ENCODE data around the gene PAQR5.
A peak's percentile ranks its signal among the peaks of the same experiment; 100 is the strongest.
"Not testable (repeated sequence)": the region's sequence is repeated elsewhere in the genome, so short reads cannot be mapped to it uniquely, and the experiment has no call there.

PAQR5 gene

GRCh38 chr15:69296606-69297005 is 2.1 kb upstream of the PAQR5 start:
- Histone ChIP-seq H3K36me3 (ENCODE audit: control insufficient read depth, insufficient read depth, low read length) (no peaks in the 10 kb centered on the region), H3K4me1 (ENCODE audit: control insufficient read depth, insufficient read depth, low read length) (peaks cover 16% of the 10 kb centered on the region), H3K9me3 (ENCODE audit: control insufficient read depth, insufficient read depth, low read depth, low read length) (no peaks in the 10 kb centered on the region), H3K4me3 (ENCODE audit: low read depth, low read length) (no peak overlapping the region), H3K27ac (ENCODE audit: low read depth, low read length) (no peak overlapping the region), H3K27me3 (ENCODE audit: control insufficient read depth, insufficient read depth, low read length) (peaks cover 66% of the 10 kb centered on the region), H3K9ac (ENCODE audit: low read length) (no peak overlapping the region)

DNA sequence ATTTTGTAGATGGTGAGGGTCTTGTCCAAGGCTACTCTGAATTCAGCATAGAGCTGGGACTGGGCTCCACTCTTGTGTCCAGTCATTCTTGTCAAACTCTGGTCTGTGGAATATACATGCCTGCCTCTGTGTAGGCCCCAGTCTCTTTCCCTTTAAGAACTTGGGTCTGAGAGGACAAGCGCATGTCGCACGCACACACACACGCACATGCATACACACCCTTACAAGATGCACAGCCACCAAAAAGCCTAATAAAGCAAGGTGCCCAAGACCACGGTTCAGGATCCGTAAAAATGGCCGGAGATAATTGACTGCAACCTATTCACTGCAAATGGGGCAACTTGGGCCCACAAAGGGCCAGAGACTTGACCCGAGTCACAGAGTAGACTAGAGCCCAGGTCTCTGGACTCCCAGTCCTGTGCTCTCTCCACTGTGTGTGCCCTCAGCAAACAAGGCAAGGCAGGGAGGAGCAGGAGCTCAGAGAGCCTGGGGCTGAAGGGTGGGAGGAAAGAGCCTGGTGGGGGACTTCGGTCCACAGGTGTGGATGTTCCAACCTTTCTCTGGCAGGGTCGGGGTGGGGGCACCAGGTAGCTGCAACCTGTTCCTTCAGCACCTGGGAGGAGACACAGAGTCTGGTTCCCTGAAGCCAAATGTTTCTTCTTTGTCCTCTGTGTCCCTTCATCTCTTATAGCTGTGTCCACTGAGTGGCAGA is 914 bp upstream of the PAQR5 start:
- H3K4me3 ChIP-seq (ENCODE audit: low read depth, low read length): peak overlapping the region; percentile 73
- H3K27me3 ChIP-seq (ENCODE audit: control insufficient read depth, insufficient read depth, low read length): peaks cover 63% of the 10 kb centered on the region

GRCh38 chr15:69298354-69298696 is 387 bp upstream of the PAQR5 start:
- Histone ChIP-seq H3K27ac (ENCODE audit: low read depth, low read length) (no peak overlapping the region), H3K4me3 (ENCODE audit: low read depth, low read length) (peak overlapping the region; percentile 73), H3K4me1 (ENCODE audit: control insufficient read depth, insufficient read depth, low read length) (peaks cover 16% of the 10 kb centered on the region), H3K9ac (ENCODE audit: low read length) (peak overlapping the region; percentile 5), H3K36me3 (ENCODE audit: control insufficient read depth, insufficient read depth, low read length) (no peaks in the 10 kb centered on the region), H3K9me3 (ENCODE audit: control insufficient read depth, insufficient read depth, low read depth, low read length) (no peaks in the 10 kb centered on the region), H3K27me3 (ENCODE audit: control insufficient read depth, insufficient read depth, low read length) (peaks cover 63% of the 10 kb centered on the region)

More for the DNA sequence above, 914 bp upstream of the PAQR5 start:
- Histone ChIP-seq H3K4me1 (ENCODE audit: control insufficient read depth, insufficient read depth, low read length) (peaks cover 16% of the 10 kb centered on the region), H3K9ac (ENCODE audit: low read length) (no peak overlapping the region), H3K9me3 (ENCODE audit: control insufficient read depth, insufficient read depth, low read depth, low read length) (no peaks in the 10 kb centered on the region), H3K36me3 (ENCODE audit: control insufficient read depth, insufficient read depth, low read length) (no peaks in the 10 kb centered on the region), H3K27ac (ENCODE audit: low read depth, low read length) (no peak overlapping the region)

GRCh38 chr15:69299451-69299886 is 757 bp downstream of the PAQR5 start:
- Histone ChIP-seq H3K9me3 (ENCODE audit: control insufficient read depth, insufficient read depth, low read depth, low read length) (no peaks in the 10 kb centered on the region), H3K4me3 (ENCODE audit: low read depth, low read length) (peak overlapping the region; percentile 73), H3K4me1 (ENCODE audit: control insufficient read depth, insufficient read depth, low read length) (peaks cover 16% of the 10 kb centered on the region), H3K27ac (ENCODE audit: low read depth, low read length) (no peak overlapping the region), H3K9ac (ENCODE audit: low read length) (no peak overlapping the region), H3K27me3 (ENCODE audit: control insufficient read depth, insufficient read depth, low read length) (peaks cover 63% of the 10 kb centered on the region), H3K36me3 (ENCODE audit: control insufficient read depth, insufficient read depth, low read length) (no peaks in the 10 kb centered on the region)

GRCh38 chr15:69299943-69300588 is 1.4 kb downstream of the PAQR5 start:
- H3K9ac ChIP-seq (ENCODE audit: low read length): no peak overlapping the region

GRCh38 chr15:69301101-69301500 is 2.4 kb downstream of the PAQR5 start:
- not testable (repeated sequence) for H3K9ac ChIP-seq (ENCODE audit: low read length); H3K9me3 ChIP-seq (ENCODE audit: control insufficient read depth, insufficient read depth, low read depth, low read length); H3K27ac ChIP-seq (ENCODE audit: low read depth, low read length); H3K4me3 ChIP-seq (ENCODE audit: low read depth, low read length); H3K36me3 ChIP-seq (ENCODE audit: control insufficient read depth, insufficient read depth, low read length)
- H3K4me1 ChIP-seq (ENCODE audit: control insufficient read depth, insufficient read depth, low read length): peaks cover 23% of the 10 kb centered on the region
- peaks cover 50% of the 10 kb centered on the region for H3K27me3 ChIP-seq (ENCODE audit: control insufficient read depth, insufficient read depth, low read length)

More at GRCh38 chr15:69299943-69300588, 1.4 kb downstream of the PAQR5 start:
- Histone ChIP-seq H3K36me3 (ENCODE audit: control insufficient read depth, insufficient read depth, low read length) (no peaks in the 10 kb centered on the region), H3K4me1 (ENCODE audit: control insufficient read depth, insufficient read depth, low read length) (peaks cover 16% of the 10 kb centered on the region), H3K9me3 (ENCODE audit: control insufficient read depth, insufficient read depth, low read depth, low read length) (no peaks in the 10 kb centered on the region), H3K27me3 (ENCODE audit: control insufficient read depth, insufficient read depth, low read length) (peaks cover 60% of the 10 kb centered on the region), H3K27ac (ENCODE audit: low read depth, low read length) (no peak overlapping the region), H3K4me3 (ENCODE audit: low read depth, low read length) (peak overlapping the region; percentile 73)

GRCh38 chr15:69302087-69302486 is 3.4 kb downstream of the PAQR5 start:
- Histone ChIP-seq H3K4me1 (ENCODE audit: control insufficient read depth, insufficient read depth, low read length) (peaks cover 23% of the 10 kb centered on the region), H3K27me3 (ENCODE audit: control insufficient read depth, insufficient read depth, low read length) (peaks cover 42% of the 10 kb centered on the region)
- H3K4me3 ChIP-seq (ENCODE audit: low read depth, low read length); H3K9ac ChIP-seq (ENCODE audit: low read length); H3K9me3 ChIP-seq (ENCODE audit: control insufficient read depth, insufficient read depth, low read depth, low read length); H3K27ac ChIP-seq (ENCODE audit: low read depth, low read length); H3K36me3 ChIP-seq (ENCODE audit: control insufficient read depth, insufficient read depth, low read length): not testable (repeated sequence)

GRCh38 chr15:69302929-69303328 is 4.2 kb downstream of the PAQR5 start:
- Histone ChIP-seq H3K4me1 (ENCODE audit: control insufficient read depth, insufficient read depth, low read length) (peaks cover 23% of the 10 kb centered on the region), H3K36me3 (ENCODE audit: control insufficient read depth, insufficient read depth, low read length) (no peaks in the 10 kb centered on the region), H3K27me3 (ENCODE audit: control insufficient read depth, insufficient read depth, low read length) (peaks cover 33% of the 10 kb centered on the region), H3K27ac (ENCODE audit: low read depth, low read length) (no peak overlapping the region), H3K9me3 (ENCODE audit: control insufficient read depth, insufficient read depth, low read depth, low read length) (no peaks in the 10 kb centered on the region), H3K4me3 (ENCODE audit: low read depth, low read length) (no peak overlapping the region), H3K9ac (ENCODE audit: low read length) (no peak overlapping the region)

DNA sequence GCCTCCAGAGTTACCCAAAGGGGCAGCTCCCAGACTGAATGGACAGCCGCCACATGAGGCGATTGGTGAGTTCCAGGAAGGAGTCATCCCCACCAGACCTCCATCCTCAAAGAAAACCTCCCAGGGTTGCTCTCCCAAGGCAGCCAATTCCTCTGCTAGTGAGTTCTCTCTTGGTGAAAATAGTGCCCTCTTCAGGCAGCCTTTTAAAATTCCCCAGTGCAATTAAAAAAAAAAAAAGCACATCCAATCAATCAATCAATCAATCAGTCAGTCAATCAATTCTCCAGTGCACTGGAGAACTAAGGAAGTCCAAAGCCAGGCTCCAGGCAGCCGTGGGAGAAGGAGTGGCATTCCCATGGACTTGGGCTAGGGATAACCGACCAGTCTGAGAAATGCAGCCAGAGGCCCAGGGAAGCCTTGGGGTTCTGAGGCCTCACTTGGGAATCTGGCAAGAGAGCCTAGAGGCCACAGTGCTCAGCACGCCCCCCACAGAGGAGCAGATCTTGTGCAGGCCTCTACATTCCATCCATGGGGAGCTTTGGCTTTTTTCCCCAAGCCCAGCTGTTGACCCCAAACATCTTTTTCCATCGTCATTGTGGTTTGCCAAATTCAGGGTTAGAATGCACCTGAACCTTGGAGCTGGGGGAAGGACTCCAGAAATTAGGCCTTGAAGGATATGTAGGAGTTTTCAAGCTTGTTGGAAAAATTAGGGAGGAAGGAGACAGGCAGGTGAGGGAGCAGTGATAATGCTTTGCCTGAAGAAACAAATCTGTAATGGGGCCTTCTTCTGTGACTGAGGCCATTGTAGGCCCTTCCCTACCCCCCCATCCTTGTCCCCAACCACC is 4.8 kb downstream of the PAQR5 start:
- Histone ChIP-seq H3K36me3 (ENCODE audit: control insufficient read depth, insufficient read depth, low read length) (no peaks in the 10 kb centered on the region), H3K9me3 (ENCODE audit: control insufficient read depth, insufficient read depth, low read depth, low read length) (no peaks in the 10 kb centered on the region), H3K9ac (ENCODE audit: low read length) (no peak overlapping the region), H3K27ac (ENCODE audit: low read depth, low read length) (no peak overlapping the region), H3K4me1 (ENCODE audit: control insufficient read depth, insufficient read depth, low read length) (peaks cover 18% of the 10 kb centered on the region), H3K4me3 (ENCODE audit: low read depth, low read length) (no peak overlapping the region), H3K27me3 (ENCODE audit: control insufficient read depth, insufficient read depth, low read length) (peaks cover 27% of the 10 kb centered on the region)

DNA sequence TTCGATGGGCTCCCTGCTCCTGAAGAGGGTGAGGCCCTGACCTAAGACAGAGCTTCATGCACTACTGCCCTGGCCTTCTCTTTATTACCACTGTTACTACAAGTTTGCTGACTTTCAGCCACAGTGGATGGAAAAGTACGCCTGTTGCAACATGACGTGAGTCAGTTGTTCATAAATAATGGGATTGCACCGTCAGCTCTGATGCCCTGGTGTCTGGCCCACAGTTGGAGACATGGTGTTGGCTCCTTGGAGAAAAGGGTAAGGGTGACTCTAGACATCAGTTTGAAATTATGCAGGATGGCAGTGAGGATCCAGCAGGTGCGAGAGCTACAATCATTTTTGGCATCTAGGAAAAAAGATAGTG is 5.5 kb downstream of the PAQR5 start:
- no peak overlapping the region for H3K9ac ChIP-seq (ENCODE audit: low read length)
- peaks cover 21% of the 10 kb centered on the region for H3K27me3 ChIP-seq (ENCODE audit: control insufficient read depth, insufficient read depth, low read length)
- no peaks in the 10 kb centered on the region for H3K9me3 ChIP-seq (ENCODE audit: control insufficient read depth, insufficient read depth, low read depth, low read length)
- no peaks in the 10 kb centered on the region for H3K36me3 ChIP-seq (ENCODE audit: control insufficient read depth, insufficient read depth, low read length)
- no peak overlapping the region for H3K27ac ChIP-seq (ENCODE audit: low read depth, low read length)
- H3K4me3 ChIP-seq (ENCODE audit: low read depth, low read length): no peak overlapping the region
- peaks cover 18% of the 10 kb centered on the region for H3K4me1 ChIP-seq (ENCODE audit: control insufficient read depth, insufficient read depth, low read length)

All from HUES6 (cell line).